HCT116 (cell line): Measurements from ENCODE around the gene CEBPA. TPM values are rescaled to one million over a fixed set of nuclear protein-coding genes. Genes with fewer than 3 reads are reported as not detected.

Experiments used
- ATAC-seq: fragments of 200-7000 bp; cut with Tn5 transposase; 2 replicates; pipeline ENCODE4 v1.9.1; 2020; ENCODE audit warnings: mild to moderate bottlenecking, moderate library complexity
- BruUV-seq: library from RNA; stranded (reverse); fragments of 400-500 nt; replicated peaks from 2 replicates; lab custom pipeline; 2021; lab: Mats Ljungman, UMichigan
- CTCF ChIA-PET: fragments of 300-600 bp; sonication (Branson Sonifier 250); formaldehyde crosslinking; loops from one replicate; lab custom pipeline; 2021; ENCODE audit warnings: antibody characterized with exemption; lab: Charles Lee
- POLR2A ChIA-PET: fragments of 300-600, 350-600 bp; sonication (Branson Sonifier 250); formaldehyde crosslinking; loops from one replicate; lab custom pipeline; 2021; ENCODE audit warnings: antibody characterized with exemption; lab: Charles Lee
- RAD21 ChIA-PET, 2 experiments: fragments of 300-600 bp; sonication (Branson Sonifier 250); formaldehyde crosslinking; loops; one replicate each; lab custom pipeline; 2023; ENCODE audit warnings: low total read pairs in 2 of 2; ENCODE audit not compliant: uncharacterized antibody in 2 of 2, unreplicated experiment in 2 of 2, low non-redundant PET in 1 of 2; lab: Charles Lee
- DNase-seq: peaks from one replicate; pipeline ENCODE4 v3.0.0-alpha.2; 2010; ENCODE audit warnings: low read depth, low spot score
- H2AFZ ChIP-seq: fragments of 200-600 bp; shearing (Covaris generic), sonication (generic); 2 replicates; pipeline ENCODE4 v1.6.1; 2017; ENCODE audit warnings: low read depth, mixed run types, mixed read lengths, antibody characterized with exemption, low read length; ENCODE audit not compliant: poor library complexity, severe bottlenecking
- H3K27ac ChIP-seq: 2 replicates; pipeline ENCODE4 v1.5.1; 2012; ENCODE audit warnings: low read depth, low read length
- H3K27me3 ChIP-seq: fragments of 200-600 bp; sonication (generic); 2 replicates; pipeline ENCODE4 v1.6.1; 2016; ENCODE audit warnings: mixed run types, low read length, mixed read lengths; ENCODE audit not compliant: insufficient read depth
- H3K36me3 ChIP-seq, 2 experiments: fragments of 200-500 bp in 1 of 2; fragments of 200-600 bp in 1 of 2; sonication (Bioruptor generic) in 1 of 2; sonication (generic) in 1 of 2; 2 replicates each; pipeline versions ENCODE4 v1.5.1 to v1.6.1; 2014 to 2016; ENCODE audit warnings: low read length in 2 of 2, inconsistent platforms in 1 of 2, mixed read lengths in 1 of 2, mixed run types in 1 of 2; ENCODE audit not compliant: insufficient read depth in 2 of 2, control insufficient read depth in 1 of 2
- H3K4me1 ChIP-seq, 2 experiments: fragments of 200-600 bp in 1 of 2; sonication (generic) in 1 of 2; 2 replicates each; pipeline versions ENCODE4 v1.5.1 to v1.6.1; 2012 to 2017; ENCODE audit warnings: low read length in 2 of 2, inconsistent platforms in 1 of 2, mild to moderate bottlenecking in 1 of 2, mixed read lengths in 1 of 2, mixed run types in 1 of 2, moderate library complexity in 1 of 2; ENCODE audit not compliant: insufficient read depth in 2 of 2, control insufficient read depth in 1 of 2
- H3K4me2 ChIP-seq: fragments of 200-600 bp; sonication (generic); 2 replicates; pipeline ENCODE4 v1.6.1; 2017; ENCODE audit warnings: mixed run types, low read length, mixed read lengths
- H3K4me3 ChIP-seq, 2 experiments: fragments of 200-600 bp in 1 of 2; sonication (generic) in 1 of 2; replicated peaks in 1 of 2; 2 replicates each; pipeline ENCODE4 v1.5.1; 2011 to 2016; ENCODE audit warnings: low read length in 2 of 2, control low read depth in 1 of 2, low read depth in 1 of 2, mild to moderate bottlenecking in 1 of 2, mixed read lengths in 1 of 2, mixed run types in 1 of 2
- H3K79me2 ChIP-seq: fragments of 200-600 bp; sonication (generic); 2 replicates; pipeline ENCODE4 v1.6.1; 2017; ENCODE audit warnings: mild to moderate bottlenecking, mixed run types, low read length, moderate library complexity, mixed read lengths; ENCODE audit not compliant: insufficient read depth
- H3K9ac ChIP-seq: fragments of 200-600 bp; sonication (generic); 2 replicates; pipeline ENCODE4 v1.6.1; 2016; ENCODE audit warnings: low read length, mixed read lengths
- H3K9me2 ChIP-seq: fragments of 200-600 bp; sonication (generic), shearing (Covaris generic); 2 replicates; pipeline ENCODE4 v1.6.1; 2017; ENCODE audit warnings: mixed run types, mild to moderate bottlenecking, moderate library complexity; ENCODE audit not compliant: insufficient read depth
- H3K9me3 ChIP-seq, 2 experiments: fragments of 200-500 bp in 1 of 2; fragments of 200-600 bp in 1 of 2; sonication (Bioruptor generic) in 1 of 2; sonication (generic) in 1 of 2; 2 replicates each; pipeline ENCODE4 v1.6.1; 2014 to 2017; ENCODE audit warnings: low read length in 2 of 2, mixed read lengths in 2 of 2, inconsistent platforms in 1 of 2, low read depth in 1 of 2, mild to moderate bottlenecking in 1 of 2, mixed run types in 1 of 2, moderate library complexity in 1 of 2; ENCODE audit not compliant: control insufficient read depth in 1 of 2, insufficient read depth in 1 of 2
- H4K20me1 ChIP-seq: fragments of 200-600 bp; sonication (generic), shearing (Covaris generic); 2 replicates; pipeline ENCODE4 v1.6.1; 2017; ENCODE audit warnings: mixed run types, mild to moderate bottlenecking, moderate library complexity; ENCODE audit not compliant: insufficient read depth
- CBX3 ChIP-seq: IDR thresholded peaks from 2 replicates; pipeline ENCODE4 v1.6.1; 2012; ENCODE audit warnings: low read depth
- CEBPB ChIP-seq: IDR thresholded peaks from 2 replicates; pipeline ENCODE4 v1.6.1; 2012; ENCODE audit warnings: low read depth
- EGR1 ChIP-seq: IDR thresholded peaks from 2 replicates; pipeline ENCODE4 v1.6.1; 2012; ENCODE audit warnings: low read depth
- ELF1 ChIP-seq: IDR thresholded peaks from 2 replicates; pipeline ENCODE4 v1.6.1; 2012; ENCODE audit warnings: low read depth, borderline replicate concordance
- EZH2phosphoT487 ChIP-seq: fragments of 200-600 bp; IDR thresholded peaks from 2 replicates; pipeline ENCODE4 v1.6.1; 2018; ENCODE audit warnings: antibody characterized with exemption, borderline replicate concordance
- FOSL1 ChIP-seq: IDR thresholded peaks from 2 replicates; pipeline ENCODE4 v1.6.1; 2012; ENCODE audit warnings: low read depth
- JUND ChIP-seq: IDR thresholded peaks from 2 replicates; pipeline ENCODE4 v1.6.1; 2012
- POLR2A ChIP-seq: IDR thresholded peaks from 2 replicates; pipeline ENCODE4 v1.7.0; 2011; ENCODE audit warnings: borderline replicate concordance; ENCODE audit not compliant: insufficient read depth, insufficient read length; ENCODE audit errors: extremely low read depth
- POLR2AphosphoS5 ChIP-seq: IDR thresholded peaks from 2 replicates; pipeline ENCODE4 v1.6.1; 2011; ENCODE audit warnings: mild to moderate bottlenecking, low read depth, low read length, moderate library complexity
- RAD21 ChIP-seq: IDR thresholded peaks from 2 replicates; pipeline ENCODE4 v1.6.1; 2012; ENCODE audit warnings: low read depth, mild to moderate bottlenecking
- SIN3A ChIP-seq: IDR thresholded peaks from 2 replicates; pipeline ENCODE4 v1.6.1; 2012; ENCODE audit warnings: low read depth
- SP1 ChIP-seq: IDR thresholded peaks from 2 replicates; pipeline ENCODE4 v1.6.1; 2012; ENCODE audit warnings: low read depth
- SRF ChIP-seq: IDR thresholded peaks from 2 replicates; pipeline ENCODE4 v1.6.1; 2012; ENCODE audit warnings: low read depth
- TCF7L2 ChIP-seq: IDR thresholded peaks from 2 replicates; pipeline ENCODE4 v1.7.0; 2011; ENCODE audit warnings: borderline replicate concordance, inconsistent platforms; ENCODE audit not compliant: insufficient read depth, insufficient read length; ENCODE audit errors: extremely low read depth
- YY1 ChIP-seq: IDR thresholded peaks from 2 replicates; pipeline ENCODE4 v1.6.1; 2011; ENCODE audit warnings: low read length, low read depth, moderate library complexity, mild to moderate bottlenecking; ENCODE audit not compliant: insufficient replicate concordance; ENCODE audit errors: extremely low read depth
- ZNF274 ChIP-seq: fragments of 200-500 bp; sonication (Bioruptor generic); IDR thresholded peaks from 2 replicates; pipeline ENCODE4 v1.6.1; 2014; ENCODE audit warnings: mild to moderate bottlenecking, low read depth, low read length, inconsistent platforms
- intact Hi-C: fragments of 100-400 bp; cut with micrococcal nuclease; formaldehyde crosslinking; loops from 2 replicates; pipeline ENCODE4 v1.10.0; 2022
- total RNA-seq: library from RNA; stranded (reverse); gene quantifications from one replicate; pipeline ENCODE4 v1.2.1, GENCODE V29; 2021; ENCODE audit not compliant: unreplicated experiment
- TF ChIP-seq, protein P1 (sequence below): IDR thresholded peaks from 2 replicates; pipeline ENCODE4 v1.6.1; 2012; ENCODE audit warnings: low read depth
- TF ChIP-seq, protein P2 (sequence below): IDR thresholded peaks from 2 replicates; pipeline ENCODE4 v1.6.1; 2012

The CEBPA gene
- total RNA-seq, 1 experiment from 2014 or later: 7.0 TPM

DNA sequence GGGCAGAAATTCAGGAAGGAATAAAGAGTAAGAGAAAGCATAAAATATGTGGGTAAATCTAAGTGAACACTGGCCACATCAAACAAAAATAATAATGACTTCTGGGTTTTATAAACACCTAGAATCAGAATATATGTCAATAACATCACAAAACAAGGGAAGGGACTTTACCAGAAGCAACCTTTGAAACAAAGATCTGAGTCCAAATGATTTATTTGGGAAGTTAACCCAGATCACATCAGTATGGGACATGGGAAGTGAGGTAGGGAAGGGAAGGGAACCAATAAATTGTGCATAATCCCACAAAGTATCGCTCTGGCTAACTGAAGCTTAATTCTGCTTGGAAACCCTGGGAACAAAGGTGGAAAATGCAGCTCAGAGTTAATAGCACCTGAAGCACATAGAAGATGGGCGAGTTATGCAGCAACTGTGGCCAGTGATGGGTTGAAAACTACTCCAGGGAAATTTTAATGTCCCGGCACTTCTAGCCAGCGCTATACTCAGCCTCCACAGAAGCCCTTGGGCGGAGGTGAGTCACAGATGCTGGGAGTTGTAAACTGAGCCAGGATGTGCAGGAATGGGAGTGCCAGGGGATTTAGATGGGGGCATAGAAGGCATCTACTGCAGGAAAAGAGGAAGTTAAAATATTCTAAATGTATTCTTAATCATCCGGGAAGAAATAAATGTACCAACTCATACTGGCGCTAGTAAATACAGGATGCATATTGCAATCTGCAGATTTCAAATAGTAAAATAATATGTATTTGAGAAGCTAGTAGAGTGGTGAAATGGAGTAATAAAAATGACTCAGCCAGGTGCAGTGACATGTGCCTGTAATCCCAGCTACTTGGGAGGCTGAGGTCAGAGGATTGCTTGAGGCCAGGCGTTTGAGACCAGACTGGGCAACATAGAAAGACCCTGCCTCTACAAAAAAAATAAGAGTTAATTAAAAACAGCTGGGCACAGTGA, 37.0 kb upstream of the CEBPA start (continued):
- TF ChIP-seq, protein P1, sequence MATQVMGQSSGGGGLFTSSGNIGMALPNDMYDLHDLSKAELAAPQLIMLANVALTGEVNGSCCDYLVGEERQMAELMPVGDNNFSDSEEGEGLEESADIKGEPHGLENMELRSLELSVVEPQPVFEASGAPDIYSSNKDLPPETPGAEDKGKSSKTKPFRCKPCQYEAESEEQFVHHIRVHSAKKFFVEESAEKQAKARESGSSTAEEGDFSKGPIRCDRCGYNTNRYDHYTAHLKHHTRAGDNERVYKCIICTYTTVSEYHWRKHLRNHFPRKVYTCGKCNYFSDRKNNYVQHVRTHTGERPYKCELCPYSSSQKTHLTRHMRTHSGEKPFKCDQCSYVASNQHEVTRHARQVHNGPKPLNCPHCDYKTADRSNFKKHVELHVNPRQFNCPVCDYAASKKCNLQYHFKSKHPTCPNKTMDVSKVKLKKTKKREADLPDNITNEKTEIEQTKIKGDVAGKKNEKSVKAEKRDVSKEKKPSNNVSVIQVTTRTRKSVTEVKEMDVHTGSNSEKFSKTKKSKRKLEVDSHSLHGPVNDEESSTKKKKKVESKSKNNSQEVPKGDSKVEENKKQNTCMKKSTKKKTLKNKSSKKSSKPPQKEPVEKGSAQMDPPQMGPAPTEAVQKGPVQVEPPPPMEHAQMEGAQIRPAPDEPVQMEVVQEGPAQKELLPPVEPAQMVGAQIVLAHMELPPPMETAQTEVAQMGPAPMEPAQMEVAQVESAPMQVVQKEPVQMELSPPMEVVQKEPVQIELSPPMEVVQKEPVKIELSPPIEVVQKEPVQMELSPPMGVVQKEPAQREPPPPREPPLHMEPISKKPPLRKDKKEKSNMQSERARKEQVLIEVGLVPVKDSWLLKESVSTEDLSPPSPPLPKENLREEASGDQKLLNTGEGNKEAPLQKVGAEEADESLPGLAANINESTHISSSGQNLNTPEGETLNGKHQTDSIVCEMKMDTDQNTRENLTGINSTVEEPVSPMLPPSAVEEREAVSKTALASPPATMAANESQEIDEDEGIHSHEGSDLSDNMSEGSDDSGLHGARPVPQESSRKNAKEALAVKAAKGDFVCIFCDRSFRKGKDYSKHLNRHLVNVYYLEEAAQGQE: no peak
- TF ChIP-seq ELF1: no peak
- TF ChIP-seq JUND: no peak
- TF ChIP-seq, protein P2, sequence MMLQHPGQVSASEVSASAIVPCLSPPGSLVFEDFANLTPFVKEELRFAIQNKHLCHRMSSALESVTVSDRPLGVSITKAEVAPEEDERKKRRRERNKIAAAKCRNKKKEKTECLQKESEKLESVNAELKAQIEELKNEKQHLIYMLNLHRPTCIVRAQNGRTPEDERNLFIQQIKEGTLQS: no peak

DNA sequence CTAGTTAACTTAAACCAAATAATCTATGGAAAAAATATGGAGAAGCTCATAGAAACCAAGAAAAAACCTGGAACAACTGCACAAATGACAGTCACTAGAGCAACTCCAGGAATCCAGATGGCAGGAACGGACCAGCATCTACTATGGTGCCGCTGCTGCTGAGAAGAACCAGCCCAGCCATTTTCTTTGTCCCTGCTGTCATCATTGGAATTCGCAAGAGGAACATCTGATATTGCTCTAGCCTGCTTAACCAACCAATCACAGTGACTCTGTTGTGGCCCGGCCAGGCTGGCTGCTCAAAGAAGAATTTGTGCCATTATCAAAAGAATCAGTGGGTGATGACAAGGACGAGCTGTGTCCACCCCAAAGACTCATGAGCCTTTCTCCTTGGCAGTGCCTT, 33.1 kb upstream of the CEBPA start:
- Histone ChIP-seq H3K4me3 (no peak overlapping the region), H3K36me3 (no peaks in the 10 kb centered on the region), H3K9me2 (no peaks in the 10 kb centered on the region), H4K20me1 (no peaks in the 10 kb centered on the region), H3K79me2 (no peaks in the 10 kb centered on the region), H3K27me3 (no peaks in the 10 kb centered on the region), H3K4me2 (no peak overlapping the region), H3K4me1 (peaks cover 0 to 11% of the 10 kb centered on the region in 2 experiments; a peak in 3 of 4 replicates), H3K9ac (no peak overlapping the region), H3K27ac (no peak overlapping the region), H2AFZ (no peak overlapping the region), H3K9me3 (no peaks in the 10 kb centered on the region)
- POLR2A ChIA-PET: no interaction called here
- RAD21 ChIA-PET: no interaction called here
- no TSS peak for BruUV-seq
- ATAC-seq (no peak), DNase-seq (no peak)
- CTCF ChIA-PET: no interaction called here
- intact Hi-C loops: no loop called here
- TF ChIP-seq, protein P1: no peak
- TF ChIP-seq SIN3A: no peak
- TF ChIP-seq POLR2A: no peak
- TF ChIP-seq CBX3: no peak
- TF ChIP-seq EZH2phosphoT487: no peak
- no peak for TF ChIP-seq CEBPB
- TF ChIP-seq SRF: no peak
- TF ChIP-seq YY1: no peak
- TF ChIP-seq FOSL1: no peak
- TF ChIP-seq SP1: no peak
- TF ChIP-seq POLR2AphosphoS5: no peak
- no peak for TF ChIP-seq TCF7L2
- TF ChIP-seq ZNF274: no peak
- TF ChIP-seq EGR1: no peak
- no peak for TF ChIP-seq RAD21
